H1 (cell line): ENCODE data around the gene METTL21A. TPM values are rescaled to one million over a fixed set of nuclear protein-coding genes. Genes with fewer than 3 reads are reported as not detected.

Experiments
- CTCF ChIA-PET: fragments of 300-600 bp; sonication (Branson Sonifier 250); formaldehyde crosslinking; loops from one replicate; lab custom pipeline; 2021; ENCODE audit not compliant: partially characterized antibody; lab: Charles Lee
- POLR2A ChIA-PET: fragments of 300-600 bp; sonication (Branson Sonifier 250); formaldehyde crosslinking; loops from one replicate; lab custom pipeline; 2021; ENCODE audit warnings: inconsistent platforms; ENCODE audit not compliant: partially characterized antibody; lab: Charles Lee
- DNase-seq, 2 experiments: peaks; one replicate each; pipeline versions ENCODE4 v3.0.0 to v3.0.0-alpha.2; 2010 to 2022; ENCODE audit warnings: low spot score in 2 of 2, low read depth in 1 of 2, mixed read lengths in 1 of 2
- FAIRE-seq: peaks from 2 replicates; lab custom pipeline; 2011; peaks lifted over from hg19 to GRCh38; lab: Jason Lieb, UNC
- H2AFZ ChIP-seq: 2 replicates; pipeline ENCODE4 v1.8.1; 2012; ENCODE audit warnings: low read length, inconsistent platforms
- H2AK5ac ChIP-seq: 2 replicates; pipeline ENCODE4 v1.6.1; 2013; ENCODE audit warnings: low read depth, low read length
- H2BK120ac ChIP-seq: replicated peaks from 2 replicates; pipeline ENCODE3; 2013; ENCODE audit warnings: low read depth, low read length, inconsistent platforms
- H2BK12ac ChIP-seq: 2 replicates; pipeline ENCODE4 v1.6.1; 2013; ENCODE audit warnings: low read depth, low read length
- H2BK15ac ChIP-seq: 2 replicates; pipeline ENCODE4 v1.6.1; 2013; ENCODE audit warnings: low read length
- H2BK20ac ChIP-seq: 2 replicates; pipeline ENCODE4 v1.6.1; 2013; ENCODE audit warnings: low read length
- H2BK5ac ChIP-seq: 2 replicates; pipeline ENCODE4 v1.6.1; 2013; ENCODE audit warnings: low read depth, low read length
- H3K14ac ChIP-seq: 2 replicates; pipeline ENCODE4 v1.6.1; 2013; ENCODE audit warnings: inconsistent platforms; ENCODE audit not compliant: insufficient read length
- H3K18ac ChIP-seq: 2 replicates; pipeline ENCODE4 v1.6.1; 2013; ENCODE audit warnings: low read length; ENCODE audit errors: extremely low read depth
- H3K23ac ChIP-seq: 2 replicates; pipeline ENCODE4 v1.6.1; 2013; ENCODE audit warnings: inconsistent platforms; ENCODE audit not compliant: insufficient read length
- H3K23me2 ChIP-seq: 2 replicates; pipeline ENCODE4 v1.6.1; 2013; ENCODE audit warnings: low read depth, low read length
- H3K27ac ChIP-seq: 2 replicates; pipeline ENCODE4 v1.6.1; 2011; ENCODE audit warnings: low read depth, low read length, inconsistent platforms
- H3K27me3 ChIP-seq, 4 experiments: replicated peaks in 1 of 4; 1 replicate in 1 of 4; 2 replicates in 3 of 4; pipeline versions ENCODE4 v1.6.1 to v1.8.1; 2011 to 2013; ENCODE audit warnings: low read length in 3 of 4, mild to moderate bottlenecking in 3 of 4, inconsistent platforms in 2 of 4, mixed read lengths in 2 of 4, moderate library complexity in 1 of 4; ENCODE audit not compliant: control insufficient read depth in 3 of 4, insufficient read depth in 3 of 4; ENCODE audit errors: extremely low read depth in 1 of 4
- H3K36me3 ChIP-seq, 4 experiments: 2 replicates each; pipeline versions ENCODE4 v1.6.1 to v1.8.1; 2011 to 2013; ENCODE audit warnings: mild to moderate bottlenecking in 4 of 4, low read length in 3 of 4, moderate library complexity in 2 of 4, control low read depth in 1 of 4, inconsistent platforms in 1 of 4; ENCODE audit not compliant: insufficient read depth in 4 of 4, control insufficient read depth in 2 of 4
- H3K4ac ChIP-seq: replicated peaks from 2 replicates; pipeline ENCODE3; 2013; ENCODE audit warnings: low read length, low read depth, mixed read lengths, inconsistent platforms; ENCODE audit not compliant: insufficient read length
- H3K4me1 ChIP-seq, 4 experiments: replicated peaks in 1 of 4; 1 replicate in 1 of 4; 2 replicates in 3 of 4; pipeline versions ENCODE4 v1.6.1 to v1.8.1; 2011 to 2013; ENCODE audit warnings: low read length in 3 of 4, inconsistent platforms in 2 of 4, mixed read lengths in 1 of 4; ENCODE audit not compliant: insufficient read depth in 4 of 4, control insufficient read depth in 3 of 4
- H3K4me2 ChIP-seq, 2 experiments: 2 replicates each; pipeline versions ENCODE4 v1.6.1 to v1.8.1; 2011 to 2013; ENCODE audit warnings: low read depth in 2 of 2, low read length in 2 of 2, control low read depth in 1 of 2, inconsistent platforms in 1 of 2, mild to moderate bottlenecking in 1 of 2; ENCODE audit not compliant: insufficient read depth in 1 of 2
- H3K4me3 ChIP-seq, 4 experiments: fragments of 200-600, 300-600 bp in 1 of 4; sonication (generic), shearing (Covaris generic), sonication (Bioruptor Twin) in 1 of 4; 2 replicates each; pipeline versions ENCODE4 v1.5.1 to v1.8.1; 2011 to 2016; ENCODE audit warnings: low read length in 4 of 4, low read depth in 3 of 4, control low read depth in 2 of 4, inconsistent platforms in 2 of 4, mild to moderate bottlenecking in 2 of 4, mixed read lengths in 1 of 4, moderate library complexity in 1 of 4; ENCODE audit not compliant: insufficient read depth in 2 of 4; ENCODE audit errors: extremely low read depth in 1 of 4
- H3K56ac ChIP-seq: replicated peaks from 2 replicates; pipeline ENCODE3; 2013; ENCODE audit warnings: low read depth, mild to moderate bottlenecking, mixed read lengths, low read length, inconsistent platforms; ENCODE audit not compliant: insufficient read length
- H3K79me1 ChIP-seq: 2 replicates; pipeline ENCODE4 v1.6.1; 2013; ENCODE audit warnings: low read depth, low read length, control low read depth
- H3K79me2 ChIP-seq, 2 experiments: 2 replicates each; pipeline versions ENCODE4 v1.6.1 to v1.8.1; 2012 to 2013; ENCODE audit warnings: low read length in 2 of 2, mild to moderate bottlenecking in 2 of 2, inconsistent platforms in 1 of 2; ENCODE audit not compliant: insufficient read depth in 2 of 2, control insufficient read depth in 1 of 2
- H3K9ac ChIP-seq, 4 experiments: replicated peaks in 1 of 4; 1 replicate in 1 of 4; 2 replicates in 3 of 4; pipeline versions ENCODE4 v1.6.1 to v1.8.1; 2011 to 2013; ENCODE audit warnings: low read depth in 3 of 4, low read length in 3 of 4, control low read depth in 2 of 4, mild to moderate bottlenecking in 2 of 4, moderate library complexity in 2 of 4, inconsistent platforms in 1 of 4; ENCODE audit errors: extremely low read depth in 1 of 4
- H3K9me3 ChIP-seq, 2 experiments: 2 replicates each; pipeline versions ENCODE4 v1.6.1 to v1.8.1; 2012 to 2013; ENCODE audit warnings: mild to moderate bottlenecking in 2 of 2, moderate library complexity in 2 of 2, control low read depth in 1 of 2, inconsistent platforms in 1 of 2, low read depth in 1 of 2, low read length in 1 of 2, mixed read lengths in 1 of 2; ENCODE audit not compliant: insufficient read depth in 2 of 2
- H4K20me1 ChIP-seq, 2 experiments: replicated peaks in 1 of 2; 2 replicates each; pipeline versions ENCODE3 to v1.8.1; 2011 to 2013; ENCODE audit warnings: inconsistent platforms in 2 of 2, low read length in 2 of 2, mild to moderate bottlenecking in 1 of 2; ENCODE audit not compliant: insufficient read depth in 2 of 2, control insufficient read depth in 1 of 2
- H4K5ac ChIP-seq: 2 replicates; pipeline ENCODE4 v1.6.1; 2013; ENCODE audit warnings: low read length, low read depth, mixed read lengths, inconsistent platforms; ENCODE audit not compliant: insufficient read length
- H4K8ac ChIP-seq: 2 replicates; pipeline ENCODE4 v1.8.0; 2013; ENCODE audit warnings: mild to moderate bottlenecking, moderate library complexity, low read length, inconsistent platforms; ENCODE audit not compliant: insufficient read depth; ENCODE audit errors: extremely low read depth
- H4K91ac ChIP-seq: replicated peaks from 2 replicates; pipeline ENCODE3; 2013; ENCODE audit warnings: low read length, mixed read lengths, inconsistent platforms; ENCODE audit not compliant: insufficient read length
- GTF2F1 ChIP-seq: IDR thresholded peaks from 2 replicates; pipeline ENCODE4 v1.6.1; 2012; ENCODE audit warnings: low read depth, low read length, improper control_type of control experiment, borderline replicate concordance
- MAFK ChIP-seq: IDR thresholded peaks from 2 replicates; pipeline ENCODE4 v1.6.1; 2012; ENCODE audit warnings: low read depth, mild to moderate bottlenecking, improper control_type of control experiment, low read length
- RBBP5 ChIP-seq: IDR thresholded peaks from 2 replicates; pipeline ENCODE4 v1.7.1; 2012; ENCODE audit warnings: low read depth, mild to moderate bottlenecking, inconsistent platforms, low read length, moderate library complexity, borderline replicate concordance
- SUZ12 ChIP-seq: fragments of 200-600 bp; sonication (generic); IDR thresholded peaks from 2 replicates; pipeline ENCODE4 v1.6.1; 2012; ENCODE audit warnings: mild to moderate bottlenecking, inconsistent platforms, low read length, moderate library complexity, mixed read lengths
- TBP ChIP-seq: IDR thresholded peaks from 2 replicates; pipeline ENCODE4 v1.6.1; 2011; ENCODE audit warnings: low read depth, low read length, improper control_type of control experiment
- ZNF274 ChIP-seq: IDR thresholded peaks from 2 replicates; pipeline ENCODE4 v1.7.0; 2012; ENCODE audit warnings: low read length, borderline replicate concordance; ENCODE audit errors: extremely low read depth
- WGBS, 2 experiments: shearing (Covaris generic) in 1 of 2; methylation state at CpG; one replicate each; pipeline versions ENCODE4 v1.1.6 to v1.1.7; 2013 to 2015; ENCODE audit warnings: low lambda C conversion rate in 2 of 2, mixed read lengths in 2 of 2, inconsistent platforms in 1 of 2, low coverage in 1 of 2, missing lambda C conversion rate in 1 of 2; ENCODE audit not compliant: insufficient replicate concordance in 2 of 2, insufficient coverage in 1 of 2, insufficient read length in 1 of 2; ENCODE audit errors: extremely low coverage in 1 of 2, missing lambda C conversion rate in 1 of 2; 5-methylcytosine and 5-hydroxymethylcytosine counted together
- polyA plus RNA-seq, 7 experiments: library from polyadenylated mRNA; depleted of rRNA in 3 of 7; stranded (reverse) in 5 of 7; unstranded in 2 of 7; fragments of >200 nt in 5 of 7; fragments of 200-250 nt in 2 of 7; gene quantifications; 1 replicate in 5 of 7; 2 replicates in 1 of 7; 4 replicates in 1 of 7; pipeline versions ENCODE4 v1.2.1 to v1.2.3, GENCODE V29; 2011 to 2013; ENCODE audit warnings: missing spikeins in 2 of 7, mixed read lengths in 2 of 7
- total RNA-seq: library from RNA; stranded (reverse); fragmentation: NEBNext Ultra II Directional; extraction: Animal tissue kit (Norgen Biotek cat#: 25700); gene quantifications from 2 replicates; pipeline ENCODE4 v1.2.1, GENCODE V29; 2021
- TF ChIP-seq, protein P1 (sequence below): IDR thresholded peaks from 2 replicates; pipeline ENCODE4 v1.6.1; 2012; ENCODE audit warnings: inconsistent platforms

Gene METTL21A
- total and polyA plus RNA-seq, 2 of the 8 experiments (the other 6 are each of a cell fraction or from before 2014, with no cell fraction given): 36.2 to 55.0 TPM

DNA sequence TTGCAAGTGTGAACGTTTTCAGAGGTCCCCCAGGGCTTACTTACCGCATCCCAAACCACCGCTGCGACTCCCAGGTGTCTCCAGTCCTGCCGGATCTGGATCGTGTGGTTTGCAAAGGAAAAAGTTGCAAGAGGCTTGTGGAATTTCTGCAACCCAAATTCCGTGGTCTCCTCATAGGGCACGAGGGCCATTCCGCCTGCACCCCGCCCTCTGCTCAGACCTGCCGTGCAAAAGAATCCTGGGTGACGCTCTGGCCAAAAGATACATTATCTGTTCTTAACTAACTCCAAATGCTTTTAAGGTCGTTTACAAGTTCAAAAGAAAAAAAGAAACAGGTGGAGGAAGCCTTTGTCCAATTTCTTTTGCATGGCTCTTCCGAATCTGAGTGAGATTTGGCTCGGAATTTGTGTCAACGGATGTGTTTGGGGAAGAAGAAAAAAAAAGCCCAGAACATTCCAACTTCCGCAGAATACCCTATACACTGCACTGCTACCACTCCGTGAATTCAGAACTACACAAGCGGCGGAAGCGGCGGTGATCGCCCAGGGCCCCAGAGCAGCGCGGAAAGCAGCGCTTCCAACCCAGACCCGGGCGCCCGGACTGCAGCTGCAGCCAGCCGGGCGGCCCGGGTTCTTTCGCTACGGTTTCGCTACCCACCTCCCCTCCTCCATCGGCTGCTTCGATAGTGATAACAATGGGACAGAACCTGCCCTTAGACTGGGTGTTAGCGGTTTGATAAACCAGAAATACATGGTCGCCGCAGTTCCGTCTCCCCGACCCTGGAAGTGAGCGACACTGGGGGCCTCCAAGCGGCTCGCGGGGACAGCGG lies 795 bp downstream of the METTL21A start:
- Histone ChIP-seq H4K5ac (peak overlapping the region; percentile 67), H3K4me3 (peak overlapping the region; percentile 67 to 94 (median 82)), H3K23ac (no peak overlapping the region), H3K36me3 (peaks cover 6 to 41% (median 23%) of the 10 kb centered on the region in 4 experiments), H4K91ac (peak overlapping the region; percentile 75), H2BK15ac (no peak overlapping the region), H2BK120ac (no peak overlapping the region), H3K56ac (peak overlapping the region; percentile 70), H2BK20ac (no peak overlapping the region), H3K79me2 (peaks cover 0 to 12% of the 10 kb centered on the region in 2 experiments; a peak in 2 of 4 replicates), H2BK5ac (peak overlapping the region; percentile 71; the same call in 1 of the 2 replicates), H2AK5ac (no peak overlapping the region), H4K20me1 (peaks cover 2 to 4% of the 10 kb centered on the region in 2 experiments), H3K23me2 (peaks cover 9% of the 10 kb centered on the region; the same call in 1 of the 2 replicates), H4K8ac (peak overlapping the region; percentile 95; the same call in 1 of the 2 replicates), H3K14ac (no peak overlapping the region), H3K18ac (peak overlapping the region; percentile 95), H3K4me2 (peak overlapping the region; percentile 73 to 81), H2AFZ (peak overlapping the region; percentile 36), H2BK12ac (0 out of 2 replicates have a peak overlapping the region, but pooled peaks have one; percentile 27), H3K9ac (peak overlapping the region; percentile 75 to 88 (median 81)), H3K27me3 (no peaks in the 10 kb centered on the region), H3K9me3 (no peaks in the 10 kb centered on the region), H3K4me1 (peaks cover 0 to 4% (median 0%) of the 10 kb centered on the region in 4 experiments; a peak in 1 of 7 replicates), H3K4ac (no peak overlapping the region), H3K27ac (peak overlapping the region; percentile 49), H3K79me1 (peaks cover 3% of the 10 kb centered on the region; the same call in 1 of the 2 replicates)
- CTCF ChIA-PET: interaction anchor here (0.7 to 4.6 kb wide), 14 partner anchors 12 to 446 kb away, joined by 3 to 35 read pairs (median 6); partner anchors contain the start of gene CREB1
- FAIRE-seq (no peak), DNase-seq (peak in 1 of 2 experiments; percentile 73)
- POLR2A ChIA-PET: interaction anchor here (0.7 to 3.2 kb wide), 16 partner anchors 9 to 400 kb away, joined by 3 to 35 read pairs (median 3); partner anchors contain the start of genes CCNYL1, CREB1 and PLEKHM3
- WGBS, 2 experiments: 6% methylated on average over 47 of the region's 47 CpGs; no CpG with 5 or more reads in 1 of the 2 experiments
- TF ChIP-seq, protein P1, sequence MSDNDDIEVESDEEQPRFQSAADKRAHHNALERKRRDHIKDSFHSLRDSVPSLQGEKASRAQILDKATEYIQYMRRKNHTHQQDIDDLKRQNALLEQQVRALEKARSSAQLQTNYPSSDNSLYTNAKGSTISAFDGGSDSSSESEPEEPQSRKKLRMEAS: no peak
- TF ChIP-seq ZNF274: no peak
- peak; percentile 56; the same call in 1 of the 2 replicates for TF ChIP-seq TBP
- no peak; the same call in 1 of the 2 replicates for TF ChIP-seq RBBP5
- TF ChIP-seq MAFK: no peak
- TF ChIP-seq SUZ12: no peak
- TF ChIP-seq GTF2F1: no peak
